Hepatocyte (in vitro differentiated cells): Measurements from ENCODE around the gene PNRC2. TPM values are rescaled to one million over a fixed set of nuclear protein-coding genes. Genes with fewer than 3 reads are reported as not detected.

Experiments
- DNase-seq: peaks from one replicate; pipeline ENCODE4 v3.0.0-alpha.2; 2016; ENCODE audit warnings: low spot score
- H2AFZ ChIP-seq: fragments of 200-600 bp; sonication (generic); 2 replicates; pipeline ENCODE4 v1.6.0; 2016; ENCODE audit warnings: antibody characterized with exemption, mild to moderate bottlenecking
- H3K27ac ChIP-seq: fragments of 200-600 bp; sonication (generic); 2 replicates; pipeline ENCODE4 v1.5.1; 2016; ENCODE audit warnings: mild to moderate bottlenecking
- H3K27me3 ChIP-seq: fragments of 200-600 bp; sonication (generic); 2 replicates; pipeline ENCODE4 v1.6.1; 2016
- H3K36me3 ChIP-seq: fragments of 200-600 bp; sonication (generic); replicated peaks from 2 replicates; pipeline ENCODE4 v1.5.1; 2016; ENCODE audit warnings: low read depth; ENCODE audit not compliant: insufficient read depth
- H3K4me1 ChIP-seq: fragments of 200-600 bp; sonication (generic); 2 replicates; pipeline ENCODE4 v1.5.1; 2016; ENCODE audit warnings: mild to moderate bottlenecking, moderate library complexity; ENCODE audit not compliant: insufficient read depth
- H3K4me2 ChIP-seq: fragments of 200-600 bp; sonication (generic); 2 replicates; pipeline ENCODE4 v1.6.0; 2016
- H3K4me3 ChIP-seq: fragments of 200-600 bp; sonication (generic); 2 replicates; pipeline ENCODE4 v1.5.1; 2016; ENCODE audit warnings: mild to moderate bottlenecking
- H3K79me2 ChIP-seq: fragments of 200-600 bp; sonication (generic); 2 replicates; pipeline ENCODE4 v1.6.0; 2017; ENCODE audit warnings: mild to moderate bottlenecking
- H3K9me2 ChIP-seq: fragments of 200-600 bp; sonication (generic); replicated peaks from 2 replicates; pipeline ENCODE4 v1.6.0; 2017; ENCODE audit warnings: mild to moderate bottlenecking; ENCODE audit not compliant: insufficient read depth
- H3K9me3 ChIP-seq: fragments of 200-600 bp; sonication (generic); 2 replicates; pipeline ENCODE4 v1.5.1; 2016; ENCODE audit warnings: low read depth, mild to moderate bottlenecking
- H4K20me1 ChIP-seq: fragments of 200-600 bp; sonication (generic); 2 replicates; pipeline ENCODE4 v1.6.0; 2016; ENCODE audit warnings: mild to moderate bottlenecking; ENCODE audit not compliant: insufficient read depth, poor library complexity, severe bottlenecking
- CTCF ChIP-seq: fragments of 200-600 bp; sonication (generic); IDR thresholded peaks from 2 replicates; pipeline ENCODE4 v1.5.1; 2016; ENCODE audit warnings: antibody characterized with exemption, mild to moderate bottlenecking; ENCODE audit not compliant: poor library complexity
- EZH2 ChIP-seq: fragments of 200-600 bp; sonication (generic); IDR thresholded peaks from 2 replicates; pipeline ENCODE4 v1.6.1; 2016; ENCODE audit warnings: antibody characterized with exemption, mild to moderate bottlenecking, borderline replicate concordance
- EZH2phosphoT487 ChIP-seq: fragments of 200-600 bp; sonication (generic); IDR thresholded peaks from one replicate; pipeline ENCODE4 v1.6.1; 2018; ENCODE audit warnings: antibody characterized with exemption, mild to moderate bottlenecking, low read depth, moderate library complexity; ENCODE audit not compliant: unreplicated experiment, severe bottlenecking
- WGBS: methylation state at CpG from one replicate; pipeline ENCODE4 v1.1.6; 2016; ENCODE audit warnings: low lambda C conversion rate; ENCODE audit errors: missing lambda C conversion rate; 5-methylcytosine and 5-hydroxymethylcytosine counted together
- polyA plus RNA-seq: library from polyadenylated mRNA; unstranded; fragments of >200 nt; fragmentation: Nextera tagmentation; extraction: Ambion mirVana; gene quantifications from 2 replicates; pipeline ENCODE4 v1.2.1, GENCODE V29; 2016
- total RNA-seq: library from RNA; depleted of rRNA; stranded (reverse); fragments of >200 nt; gene quantifications from 2 replicates; pipeline ENCODE4 v1.2.3, GENCODE V29; 2014

The PNRC2 gene
- total and polyA plus RNA-seq, 2 experiments from 2014 or later: 65.8 to 107 TPM

- H3K4me2 ChIP-seq: no peak overlapping the region
- no peaks in the 10 kb centered on the region for H3K79me2 ChIP-seq
- no peaks in the 10 kb centered on the region for H3K36me3 ChIP-seq
- H3K27me3 ChIP-seq: no peaks in the 10 kb centered on the region
- no peak for TF ChIP-seq EZH2
- TF ChIP-seq CTCF: no peak
- no peak for TF ChIP-seq EZH2phosphoT487
- DNase-seq: no peak
- no peaks in the 10 kb centered on the region for H3K4me1 ChIP-seq
- H3K9me2 ChIP-seq: no peaks in the 10 kb centered on the region
- H2AFZ ChIP-seq: no peak overlapping the region
- no peaks in the 10 kb centered on the region for H3K9me3 ChIP-seq
- H3K27ac ChIP-seq: no peak overlapping the region
- WGBS: 93% methylated on average over 13 of the region's 13 CpGs
- no peak overlapping the region for H3K4me3 ChIP-seq
- no peaks in the 10 kb centered on the region for H4K20me1 ChIP-seq
These were observed 35.8 kb downstream of the PNRC2 start for GRCh38 chr1:23995431-23995837.

GRCh38 chr1:23996700-23997229 is 37.1 kb downstream of the PNRC2 start:
- DNase-seq: no peak
- no peak overlapping the region for H3K4me3 ChIP-seq
- no peak overlapping the region for H2AFZ ChIP-seq
- H3K27me3 ChIP-seq: no peaks in the 10 kb centered on the region
- no peaks in the 10 kb centered on the region for H4K20me1 ChIP-seq
- H3K36me3 ChIP-seq: no peaks in the 10 kb centered on the region
- no peak overlapping the region for H3K4me2 ChIP-seq
- WGBS: 85% methylated on average over 10 of the region's 10 CpGs
- no peaks in the 10 kb centered on the region for H3K9me2 ChIP-seq
- H3K27ac ChIP-seq: no peak overlapping the region
- TF ChIP-seq EZH2phosphoT487 (no peak), EZH2 (no peak), CTCF (no peak)
- no peaks in the 10 kb centered on the region for H3K9me3 ChIP-seq
- no peaks in the 10 kb centered on the region for H3K79me2 ChIP-seq
- no peaks in the 10 kb centered on the region for H3K4me1 ChIP-seq

GRCh38 chr1:23997812-23998211 is 38.2 kb downstream of the PNRC2 start:
- no peak overlapping the region for H2AFZ ChIP-seq
- no peak overlapping the region for H3K27ac ChIP-seq
- H3K9me3 ChIP-seq: no peaks in the 10 kb centered on the region
- H4K20me1 ChIP-seq: no peaks in the 10 kb centered on the region
- WGBS: 63% methylated on average over 1 of the region's 1 CpG
- peaks cover 2% of the 10 kb centered on the region for H3K4me1 ChIP-seq
- TF ChIP-seq EZH2 (no peak), EZH2phosphoT487 (no peak), CTCF (no peak)
- no peak for DNase-seq
- H3K27me3 ChIP-seq: no peaks in the 10 kb centered on the region
- H3K9me2 ChIP-seq: no peaks in the 10 kb centered on the region
- H3K79me2 ChIP-seq: no peaks in the 10 kb centered on the region
- no peaks in the 10 kb centered on the region for H3K36me3 ChIP-seq
- no peak overlapping the region for H3K4me2 ChIP-seq
- no peak overlapping the region for H3K4me3 ChIP-seq
